ENCODE measurements around the gene LGR4. TPM values are rescaled to one million over a fixed set of nuclear protein-coding genes. Genes with fewer than 3 reads are reported as not detected.

Gene LGR4
- total and polyA plus RNA-seq, 2 donors from 2014 or later, result 22.7 to 109 TPM

DNA sequence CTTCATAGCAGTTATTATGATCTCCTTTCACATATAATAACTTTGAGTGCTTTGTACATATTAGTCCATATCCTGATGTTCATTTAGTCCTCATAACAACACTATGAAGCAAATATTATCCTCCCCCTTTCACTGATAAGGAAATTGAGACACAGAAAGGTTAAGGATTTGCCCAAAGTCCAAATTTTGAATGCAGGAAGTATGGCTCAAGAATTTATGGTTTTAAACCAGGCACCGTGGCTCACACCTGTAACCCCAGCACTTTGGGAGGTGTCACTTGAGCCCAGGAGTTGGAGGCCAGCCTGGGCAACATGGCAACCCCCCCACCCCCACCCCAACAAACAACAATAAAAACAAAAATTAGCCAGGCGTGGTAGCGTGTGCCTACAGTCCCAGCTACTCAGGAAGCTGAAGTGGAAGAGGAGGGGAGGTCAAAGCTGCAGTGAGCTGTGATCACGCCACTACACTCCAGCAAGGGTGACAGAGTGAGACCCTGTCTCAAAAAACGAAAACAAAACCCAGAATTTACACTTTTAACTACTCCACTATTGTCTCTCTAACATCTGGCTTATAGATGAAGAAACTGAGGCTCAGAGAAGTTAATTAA lies 118.1 kb downstream of the LGR4 start:
- no peak overlapping the region for H3K4me3 ChIP-seq (ENCODE audit: low read length in 3 of 3)
- no peaks in the 10 kb centered on the region for H3K9me3 ChIP-seq (ENCODE audit: control insufficient read depth in 2 of 3, insufficient read depth in 1 of 3, low read length in 3 of 3)
- FAIRE-seq (no peak), DNase-seq (peak in 3 of 5 donors; percentile 21 to 26 (median 24))
- no peaks in the 10 kb centered on the region for H3K36me3 ChIP-seq (ENCODE audit: control insufficient read depth in 2 of 3, insufficient read depth in 3 of 3, low read length in 3 of 3)
- no peak overlapping the region for H3K27ac ChIP-seq (ENCODE audit: low read depth in 2 of 2, low read length in 2 of 2)
- H3K4me1 ChIP-seq (ENCODE audit: control insufficient read depth in 2 of 3, insufficient read depth in 2 of 3, low read depth in 1 of 3, low read length in 3 of 3), result peaks cover 0 to 4% (median 2%) of the 10 kb centered on the region in 3 donors
- intact Hi-C loops (cut with DNase I), result no loop called here
- TF ChIP-seq, protein P1, sequence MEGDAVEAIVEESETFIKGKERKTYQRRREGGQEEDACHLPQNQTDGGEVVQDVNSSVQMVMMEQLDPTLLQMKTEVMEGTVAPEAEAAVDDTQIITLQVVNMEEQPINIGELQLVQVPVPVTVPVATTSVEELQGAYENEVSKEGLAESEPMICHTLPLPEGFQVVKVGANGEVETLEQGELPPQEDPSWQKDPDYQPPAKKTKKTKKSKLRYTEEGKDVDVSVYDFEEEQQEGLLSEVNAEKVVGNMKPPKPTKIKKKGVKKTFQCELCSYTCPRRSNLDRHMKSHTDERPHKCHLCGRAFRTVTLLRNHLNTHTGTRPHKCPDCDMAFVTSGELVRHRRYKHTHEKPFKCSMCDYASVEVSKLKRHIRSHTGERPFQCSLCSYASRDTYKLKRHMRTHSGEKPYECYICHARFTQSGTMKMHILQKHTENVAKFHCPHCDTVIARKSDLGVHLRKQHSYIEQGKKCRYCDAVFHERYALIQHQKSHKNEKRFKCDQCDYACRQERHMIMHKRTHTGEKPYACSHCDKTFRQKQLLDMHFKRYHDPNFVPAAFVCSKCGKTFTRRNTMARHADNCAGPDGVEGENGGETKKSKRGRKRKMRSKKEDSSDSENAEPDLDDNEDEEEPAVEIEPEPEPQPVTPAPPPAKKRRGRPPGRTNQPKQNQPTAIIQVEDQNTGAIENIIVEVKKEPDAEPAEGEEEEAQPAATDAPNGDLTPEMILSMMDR (IDR thresholded peaks at IDR 0.05; ENCODE audit: borderline replicate concordance, extremely low read depth, insufficient read depth), result no peak
- no peak overlapping the region for H3K9ac ChIP-seq (ENCODE audit: low read length in 3 of 3)
- no peaks in the 10 kb centered on the region for H3K27me3 ChIP-seq (ENCODE audit: control insufficient read depth, insufficient read depth, low read length)

DNA sequence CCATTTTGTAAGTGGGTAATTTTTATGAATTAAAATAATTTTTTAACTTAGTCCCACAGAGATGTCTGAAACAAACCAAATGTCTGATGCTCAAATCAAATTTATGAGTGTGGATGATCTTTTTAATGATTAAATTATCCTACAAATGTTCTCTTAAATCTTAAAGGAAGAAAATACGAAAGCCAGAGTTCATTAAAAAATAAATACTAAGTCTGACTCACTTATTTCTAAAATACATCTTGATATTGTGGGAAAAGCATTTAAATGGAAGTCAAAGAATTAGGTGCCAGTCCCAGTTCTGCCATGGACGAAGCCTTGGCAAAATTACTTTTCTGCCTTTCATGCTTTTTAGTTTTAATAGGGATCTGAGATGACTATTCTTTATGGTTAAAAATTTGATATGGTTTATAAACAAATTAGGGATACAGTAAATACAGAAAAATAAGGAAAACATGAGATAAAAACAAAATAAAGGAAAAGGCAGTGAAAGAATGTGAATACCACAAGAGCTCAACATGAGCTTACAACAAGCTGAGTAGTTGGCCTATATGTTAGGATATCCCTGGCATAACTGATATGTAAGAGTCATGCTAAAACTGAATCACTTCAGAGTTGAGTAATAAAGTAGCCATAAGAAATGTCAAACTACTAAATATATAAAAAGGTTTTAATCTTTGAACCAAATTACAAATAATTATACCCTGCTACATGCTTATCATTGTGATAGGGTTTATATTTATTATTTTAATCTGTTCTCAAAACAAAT lies 118.8 kb downstream of the LGR4 start:
- Histone ChIP-seq H3K27ac (ENCODE audit: low read depth in 2 of 2, low read length in 2 of 2) (no peak overlapping the region), H3K27me3 (ENCODE audit: control insufficient read depth, insufficient read depth, low read length) (no peaks in the 10 kb centered on the region), H3K36me3 (ENCODE audit: control insufficient read depth in 2 of 3, insufficient read depth in 3 of 3, low read length in 3 of 3) (no peaks in the 10 kb centered on the region), H3K9ac (ENCODE audit: low read length in 3 of 3) (no peak overlapping the region), H3K9me3 (ENCODE audit: control insufficient read depth in 2 of 3, insufficient read depth in 1 of 3, low read length in 3 of 3) (no peaks in the 10 kb centered on the region), H3K4me1 (ENCODE audit: control insufficient read depth in 2 of 3, insufficient read depth in 2 of 3, low read depth in 1 of 3, low read length in 3 of 3) (peaks cover 0 to 4% (median 2%) of the 10 kb centered on the region in 3 donors), H3K4me3 (ENCODE audit: low read length in 3 of 3) (no peak overlapping the region)
- TF ChIP-seq, protein P1 (IDR thresholded peaks at IDR 0.05; ENCODE audit: borderline replicate concordance, extremely low read depth, insufficient read depth), result no peak
- peak; percentile 29 for FAIRE-seq
- DNase-seq, result no peak
- intact Hi-C loops (cut with DNase I), result no loop called here

DNA sequence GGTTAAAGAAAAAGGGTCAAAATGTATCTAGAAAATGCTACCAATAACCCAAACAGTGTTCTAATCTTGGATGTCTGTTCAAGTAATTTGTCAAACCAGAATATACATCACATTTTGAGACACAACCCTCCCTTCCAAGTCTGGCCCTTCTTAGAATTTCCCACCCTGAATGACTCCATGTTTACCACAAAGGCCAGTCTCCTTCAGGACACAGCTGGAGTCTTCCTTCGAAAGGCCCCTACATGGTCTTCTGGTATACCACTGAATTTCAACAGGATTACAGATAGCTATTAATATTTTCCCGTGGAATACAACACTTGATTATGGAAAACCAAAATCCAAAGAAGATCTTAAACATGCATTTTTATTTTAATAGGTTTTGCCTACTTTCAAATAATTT lies 119.8 kb downstream of the LGR4 start:
- DNase-seq (no peak), FAIRE-seq (no peak)
- no peak overlapping the region for H3K9ac ChIP-seq (ENCODE audit: low read length in 3 of 3)
- no peak overlapping the region for H3K4me3 ChIP-seq (ENCODE audit: low read length in 3 of 3)
- H3K27me3 ChIP-seq (ENCODE audit: control insufficient read depth, insufficient read depth, low read length), result no peaks in the 10 kb centered on the region
- peaks cover 0 to 4% (median 2%) of the 10 kb centered on the region in 3 donors for H3K4me1 ChIP-seq (ENCODE audit: control insufficient read depth in 2 of 3, insufficient read depth in 2 of 3, low read depth in 1 of 3, low read length in 3 of 3)
- no peaks in the 10 kb centered on the region for H3K36me3 ChIP-seq (ENCODE audit: control insufficient read depth in 2 of 3, insufficient read depth in 3 of 3, low read length in 3 of 3)
- TF ChIP-seq, protein P1 (IDR thresholded peaks at IDR 0.05; ENCODE audit: borderline replicate concordance, extremely low read depth, insufficient read depth), result no peak
- intact Hi-C loops (cut with DNase I), result no loop called here
- no peaks in the 10 kb centered on the region for H3K9me3 ChIP-seq (ENCODE audit: control insufficient read depth in 2 of 3, insufficient read depth in 1 of 3, low read length in 3 of 3)
- no peak overlapping the region for H3K27ac ChIP-seq (ENCODE audit: low read depth in 2 of 2, low read length in 2 of 2)

All from kidney (tissue), 14 donors.